ENCODE results near the gene SPATS2. TPM values are rescaled to one million over a fixed set of nuclear protein-coding genes. Genes with fewer than 3 reads are reported as not detected.
"Not testable (repeated sequence)": the region's sequence is repeated elsewhere in the genome, so short reads cannot be mapped to it uniquely, and the experiment has no call there.

SPATS2 gene
- total RNA-seq, 1 donor from 2014 or later = 44.5 TPM

DNA sequence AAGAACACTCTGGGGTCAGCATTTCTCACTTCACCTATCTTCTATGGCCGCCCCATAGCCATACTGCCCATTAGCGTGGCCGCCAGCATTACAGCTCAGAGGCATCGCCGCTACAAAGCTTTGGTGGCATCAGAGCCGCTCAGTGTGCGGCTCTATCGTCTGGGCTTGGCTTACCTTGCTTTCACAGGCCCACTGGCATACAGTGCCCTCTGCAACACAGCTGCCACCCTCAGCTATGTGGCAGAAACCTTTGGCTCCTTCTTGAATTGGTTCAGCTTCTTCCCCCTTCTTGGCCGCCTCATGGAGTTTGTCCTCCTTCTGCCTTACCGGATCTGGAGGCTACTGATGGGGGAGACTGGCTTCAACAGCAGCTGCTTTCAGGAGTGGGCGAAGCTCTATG lies 18.0 kb upstream of the SPATS2 start:
- no peak for DNase-seq (ENCODE audit: low read depth, low spot score)

DNA sequence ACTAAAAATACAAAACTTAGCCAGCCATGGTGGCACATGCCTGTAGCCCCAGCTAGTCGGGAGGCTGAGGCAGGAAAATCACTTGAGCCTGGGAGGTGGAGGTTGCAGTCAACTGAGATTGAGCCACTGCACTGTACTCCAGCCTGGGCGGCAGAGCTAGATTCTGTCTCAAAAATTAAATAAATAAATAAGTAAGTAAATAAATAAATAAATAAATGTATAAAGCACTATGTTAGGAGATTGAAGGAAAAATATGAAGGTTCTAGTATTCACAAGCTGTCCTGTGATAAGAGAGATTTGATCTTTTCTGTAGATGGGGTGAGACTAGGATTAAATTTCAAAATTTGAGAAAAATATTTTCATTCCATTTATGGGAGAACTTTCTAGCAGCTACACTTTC lies 14.9 kb upstream of the SPATS2 start:
- DNase-seq (ENCODE audit: low read depth, low spot score) = no peak

DNA sequence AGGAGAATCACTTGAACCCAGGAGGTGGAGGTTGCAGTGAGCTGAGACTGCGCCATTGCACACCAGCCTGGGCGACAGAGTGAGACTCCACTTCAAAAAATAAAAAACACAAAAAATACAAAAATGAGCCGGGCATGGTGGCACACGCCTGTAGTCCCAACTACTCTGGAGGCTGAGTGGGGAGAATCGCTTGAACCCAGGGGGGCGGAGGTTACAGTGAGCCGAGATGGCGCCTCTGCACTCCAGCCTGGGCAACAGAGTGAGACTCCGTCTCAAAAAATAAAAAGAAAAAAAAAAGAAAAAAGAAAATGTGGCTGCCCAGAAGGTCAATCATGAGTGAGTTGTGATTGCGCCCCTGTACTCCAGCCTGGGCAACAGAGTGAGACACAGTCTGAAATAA lies 11.3 kb upstream of the SPATS2 start:
- no peak for DNase-seq (ENCODE audit: low read depth, low spot score)

DNA sequence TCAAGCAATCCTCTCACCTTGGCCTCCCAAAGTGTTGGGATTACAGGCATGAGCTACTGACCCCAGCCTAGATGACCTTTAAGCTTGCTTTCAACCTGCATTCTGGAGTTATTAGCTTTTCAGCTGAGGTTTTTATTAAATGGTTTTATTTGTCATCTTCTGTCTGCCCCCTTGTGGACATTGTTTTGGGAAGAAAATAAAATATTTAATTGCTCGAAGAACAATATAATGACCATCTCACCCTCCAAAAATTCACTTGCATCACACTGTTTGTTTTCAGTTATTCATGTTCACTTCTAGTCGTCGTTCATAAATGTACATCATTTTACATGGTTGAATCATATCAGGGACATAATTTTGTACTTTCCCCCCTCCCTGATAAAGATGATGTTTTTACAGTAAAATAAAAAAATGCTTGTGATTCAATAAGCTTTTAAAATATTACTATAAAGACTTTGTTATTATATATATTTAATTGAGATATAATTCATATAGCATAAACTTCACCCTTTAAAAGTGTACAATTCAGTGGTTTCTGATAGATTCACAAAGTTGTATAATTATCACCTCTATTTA lies 10.1 kb upstream of the SPATS2 start:
- no peak for DNase-seq (ENCODE audit: low read depth, low spot score)

DNA sequence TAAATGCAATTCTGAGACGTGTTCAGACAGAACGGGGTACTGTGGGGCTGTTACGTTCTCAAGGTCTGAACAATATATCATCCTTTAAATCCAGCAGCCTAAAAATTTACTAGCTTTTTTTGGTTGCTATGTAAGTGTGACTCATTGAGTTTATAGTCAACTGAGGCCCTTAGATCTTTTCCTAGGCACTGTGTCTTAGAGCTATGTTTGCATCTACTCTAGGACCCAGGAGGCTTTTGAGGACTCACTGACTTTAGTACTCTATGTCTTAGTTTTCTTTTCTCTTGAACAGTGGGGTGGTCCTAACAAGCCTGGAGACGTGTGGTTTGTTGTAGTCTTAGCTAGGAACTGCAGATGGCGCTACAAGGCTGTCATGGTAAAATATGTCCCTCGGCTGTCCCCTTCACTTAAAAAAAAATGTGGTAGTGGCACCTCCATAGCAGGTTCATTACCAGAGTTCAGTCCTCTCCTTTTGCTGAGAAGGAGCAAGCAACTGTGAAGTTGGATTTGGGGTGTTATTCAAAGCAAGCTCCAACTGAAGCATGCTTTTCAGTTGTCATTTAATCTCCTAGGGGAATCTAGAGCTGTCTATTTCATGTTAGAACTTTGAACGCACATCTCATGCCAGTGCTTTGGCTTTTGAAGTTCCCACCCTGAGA lies 8.7 kb upstream of the SPATS2 start:
- DNase-seq (ENCODE audit: low read depth, low spot score) = no peak

DNA sequence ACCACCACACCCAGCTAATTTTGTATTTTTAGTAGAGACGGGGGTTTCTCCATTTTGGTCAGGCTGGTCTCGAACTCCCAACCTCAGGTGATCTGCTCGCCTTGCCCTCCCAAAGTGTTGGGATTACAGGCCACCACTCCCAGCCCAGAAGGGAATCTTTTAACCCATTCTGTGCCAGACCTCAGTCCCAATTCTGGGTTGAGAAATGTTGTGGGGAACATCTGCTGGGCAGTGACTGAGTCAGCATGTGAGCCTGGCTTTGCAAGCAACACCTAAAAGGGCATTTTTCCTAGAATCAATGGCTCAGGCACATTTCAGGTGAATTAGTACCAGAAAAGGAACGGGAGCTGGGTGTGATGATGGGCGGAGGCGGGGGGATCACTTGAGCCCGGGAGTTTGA lies 7.6 kb upstream of the SPATS2 start:
- no peak for DNase-seq (ENCODE audit: low read depth, low spot score)

DNA sequence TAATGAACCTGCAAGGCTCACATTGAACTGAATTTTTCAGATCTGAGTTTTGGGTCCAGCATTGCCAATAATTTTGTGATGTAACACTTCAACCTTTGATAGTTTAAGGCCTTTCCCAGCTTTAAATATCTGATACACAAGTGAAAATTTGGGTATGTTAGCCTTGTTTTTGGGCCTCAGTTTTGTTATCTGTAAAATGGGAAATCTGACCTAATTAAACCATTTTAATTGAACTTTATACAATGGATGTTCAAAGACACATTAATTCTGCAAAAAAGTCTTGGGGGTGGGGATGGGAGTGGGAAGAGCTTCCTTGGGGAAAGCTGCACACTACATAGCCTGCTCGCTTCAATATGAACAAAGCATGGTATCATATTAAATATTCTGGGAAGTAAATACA lies 5.2 kb upstream of the SPATS2 start:
- no peak for DNase-seq (ENCODE audit: low read depth, low spot score)

DNA sequence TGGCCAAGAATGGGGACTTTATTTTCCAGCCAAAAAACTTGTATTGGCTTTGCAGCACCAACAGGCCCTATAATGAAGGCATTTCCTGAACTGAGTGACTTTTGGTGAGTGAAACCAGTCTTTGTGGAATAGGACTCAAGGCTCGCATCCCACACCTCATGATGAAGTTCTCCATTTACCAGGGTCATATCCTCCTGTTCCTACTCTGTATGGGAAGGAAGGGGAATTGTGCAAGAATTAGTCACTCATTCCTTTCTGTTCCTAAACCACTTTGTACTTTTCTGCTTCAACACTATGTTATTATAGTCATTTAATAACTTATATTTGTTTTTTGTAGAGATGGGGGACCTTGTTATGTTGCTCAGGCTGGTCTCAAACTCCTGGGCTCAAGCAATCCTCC lies 2.3 kb upstream of the SPATS2 start:
- DNase-seq (ENCODE audit: low read depth, low spot score) = peak; percentile 63

DNA sequence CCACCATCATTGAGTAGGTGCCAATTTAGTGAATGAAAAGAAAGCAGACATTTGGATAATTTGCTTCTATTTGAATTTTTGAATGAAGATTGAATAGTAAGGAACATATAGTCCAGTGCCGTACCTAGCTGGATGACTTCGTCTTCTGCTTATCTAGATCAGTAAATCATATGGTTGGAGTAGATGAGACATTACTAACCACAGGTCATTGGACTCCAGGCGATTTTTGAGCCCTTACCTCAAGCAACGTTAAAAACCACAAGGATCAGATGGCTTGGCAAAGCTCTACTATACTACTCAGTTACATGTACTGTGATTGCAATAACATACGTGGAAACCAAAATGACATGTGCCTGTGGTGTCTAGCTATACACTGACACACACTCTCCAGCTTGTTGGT lies 1.7 kb upstream of the SPATS2 start:
- no peak for DNase-seq (ENCODE audit: low read depth, low spot score)

DNA sequence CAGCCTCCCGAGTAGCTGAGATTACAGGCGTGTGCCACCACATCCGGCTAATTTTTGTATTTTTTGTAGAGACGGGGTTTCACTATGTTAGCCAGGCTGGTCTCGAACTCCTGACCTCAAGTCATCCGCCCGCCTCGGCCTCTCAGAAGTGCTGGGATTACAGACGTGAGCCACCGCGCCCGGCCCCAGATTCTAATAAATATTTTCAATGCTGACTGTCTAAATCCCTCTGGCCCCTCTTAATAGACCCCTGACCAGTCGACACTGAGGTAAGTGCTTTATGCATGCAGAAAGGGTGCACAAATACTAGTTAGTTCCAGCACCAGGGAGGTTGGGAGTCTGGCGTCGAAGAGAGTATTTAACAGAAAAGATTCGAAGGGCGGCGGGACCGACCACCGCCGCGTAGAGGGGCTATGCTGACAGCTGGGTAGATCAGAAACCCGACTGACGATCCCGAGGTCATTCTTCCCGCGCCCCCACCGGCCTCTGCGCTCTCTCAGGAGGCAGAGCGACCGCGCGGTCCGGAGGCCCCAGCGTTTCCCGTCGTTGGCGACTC lies 1.1 kb upstream of the SPATS2 start:
- no peak for DNase-seq (ENCODE audit: low read depth, low spot score)

DNA sequence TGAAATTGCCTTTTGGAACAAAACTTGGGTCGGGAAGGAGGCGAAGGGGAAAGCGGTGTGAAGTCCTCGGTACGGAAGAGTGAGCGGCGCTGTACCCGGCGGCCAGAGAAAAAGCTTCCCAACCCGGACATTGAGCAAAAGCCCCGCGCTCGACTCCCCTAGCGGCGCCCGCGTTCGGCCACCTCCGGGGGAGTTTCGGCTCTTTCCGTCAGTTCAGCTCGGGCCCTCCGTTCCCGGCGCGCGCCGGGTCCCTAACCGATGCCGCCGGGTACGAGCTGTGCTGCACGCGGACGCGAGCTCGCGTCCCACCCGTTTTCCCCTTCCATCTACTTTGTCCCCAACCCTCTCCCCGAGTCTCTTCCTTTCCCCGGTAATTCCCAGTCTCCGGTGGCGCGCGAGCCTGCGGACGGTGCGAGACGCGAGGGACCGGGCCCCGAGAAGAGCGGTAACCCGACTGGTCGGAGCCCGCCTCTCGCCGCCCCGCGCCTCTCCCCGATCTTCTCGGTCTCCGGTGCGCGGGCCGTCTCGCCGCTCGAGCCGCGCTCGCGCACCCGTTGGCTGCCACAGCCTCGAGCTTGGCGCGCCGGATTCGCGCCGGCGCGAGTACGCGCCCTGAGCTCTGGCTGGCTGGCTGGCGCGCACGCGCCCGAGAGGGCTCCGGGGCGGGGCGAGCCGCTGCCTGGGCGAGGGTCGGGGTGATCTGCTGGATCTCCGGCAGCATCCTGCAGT lies 446 bp upstream of the SPATS2 start:
- DNase-seq (ENCODE audit: low read depth, low spot score) = peak; percentile 81

DNA sequence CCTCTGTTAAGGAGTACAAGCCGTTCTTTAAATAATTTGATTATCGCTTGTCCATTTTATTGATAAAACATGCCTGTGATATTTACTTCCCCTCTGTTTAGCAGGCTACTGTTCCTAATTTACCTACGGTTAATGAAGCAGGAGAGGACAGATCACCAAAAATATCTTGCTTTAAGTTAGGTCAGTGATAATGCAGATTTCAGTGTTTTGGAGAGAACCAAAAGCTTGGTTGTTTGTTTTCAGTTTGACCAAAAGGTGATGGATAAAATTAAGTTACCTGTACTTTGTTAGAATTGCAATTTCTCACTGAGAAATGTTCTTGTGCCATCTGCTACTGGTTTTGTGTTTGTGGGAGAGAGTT lies 958 bp downstream of the SPATS2 start:
- DNase-seq (ENCODE audit: low read depth, low spot score) = no peak

DNA sequence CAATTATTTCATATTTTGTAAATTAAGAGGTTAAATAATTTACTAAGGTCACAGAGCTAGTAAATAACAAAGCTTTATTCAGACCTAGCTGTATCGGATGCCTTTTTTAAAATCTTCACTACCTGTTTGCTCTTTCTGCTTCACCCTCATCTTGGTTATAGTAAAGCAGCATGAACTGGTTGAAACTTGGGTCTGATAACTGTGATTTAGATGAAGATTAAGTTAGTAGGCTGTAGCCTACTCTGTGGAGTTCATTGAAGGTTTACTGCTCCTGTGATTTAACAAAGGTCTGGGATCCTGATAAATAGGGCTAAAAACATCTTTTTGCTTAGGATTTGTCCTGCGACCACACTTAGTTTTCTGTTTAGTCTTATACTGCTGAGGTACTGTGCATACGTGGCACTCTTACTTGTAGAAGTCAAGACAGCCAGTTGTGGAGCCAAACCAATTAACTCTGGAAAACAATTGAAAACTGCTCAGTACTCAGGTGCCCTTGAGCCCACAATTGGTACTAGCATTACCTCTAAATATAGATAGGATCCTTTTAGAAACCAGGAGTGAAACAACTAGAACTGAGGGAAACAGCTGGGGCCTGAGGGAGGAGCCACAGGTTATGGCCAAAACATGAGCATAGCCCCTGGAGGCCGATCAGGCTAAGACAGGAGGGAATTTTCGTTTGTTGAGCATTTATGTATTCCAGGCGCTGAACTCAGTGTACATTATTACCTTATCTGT lies 2.3 kb downstream of the SPATS2 start:
- no peak for DNase-seq (ENCODE audit: low read depth, low spot score)

DNA sequence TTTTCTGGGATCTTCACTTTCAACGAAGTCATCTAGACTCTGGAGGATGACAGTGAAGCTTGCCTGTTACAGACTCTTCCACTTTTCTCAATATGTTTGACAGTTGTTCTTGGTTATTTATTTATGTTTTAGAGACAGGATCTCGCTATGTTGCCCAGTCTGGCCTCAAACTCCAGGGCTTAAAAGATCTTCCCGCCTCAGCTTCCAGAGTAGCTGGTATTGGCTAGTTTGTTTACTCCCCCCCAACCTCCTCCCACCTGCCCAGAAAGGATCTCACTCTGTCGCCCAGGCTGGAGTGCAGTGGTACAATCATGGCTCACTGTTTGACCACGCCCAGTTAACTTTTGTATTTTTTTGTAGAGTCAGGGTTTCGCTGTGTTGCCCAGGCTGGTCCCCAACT lies 3.3 kb downstream of the SPATS2 start:
- DNase-seq (ENCODE audit: low read depth, low spot score) = no peak

DNA sequence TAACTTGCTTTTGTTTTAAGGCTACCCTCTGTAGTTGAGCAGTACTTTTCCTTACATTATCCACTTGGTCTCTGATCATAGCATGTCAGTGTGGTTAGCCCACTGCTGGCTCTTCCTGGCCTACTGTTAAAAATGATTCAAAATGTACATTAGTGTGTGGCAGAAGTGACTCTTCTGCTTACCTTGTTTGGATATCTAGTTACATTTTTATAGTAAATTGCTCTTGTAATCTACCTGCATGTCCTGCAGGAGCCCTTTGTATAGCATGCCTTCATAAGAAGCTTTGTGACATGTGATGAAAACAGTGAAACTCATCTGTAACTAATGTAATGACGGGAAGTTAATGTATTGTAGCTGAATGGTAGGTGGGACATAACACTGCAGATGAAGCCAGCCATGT lies 8.1 kb downstream of the SPATS2 start:
- DNase-seq (ENCODE audit: low read depth, low spot score) = no peak

DNA sequence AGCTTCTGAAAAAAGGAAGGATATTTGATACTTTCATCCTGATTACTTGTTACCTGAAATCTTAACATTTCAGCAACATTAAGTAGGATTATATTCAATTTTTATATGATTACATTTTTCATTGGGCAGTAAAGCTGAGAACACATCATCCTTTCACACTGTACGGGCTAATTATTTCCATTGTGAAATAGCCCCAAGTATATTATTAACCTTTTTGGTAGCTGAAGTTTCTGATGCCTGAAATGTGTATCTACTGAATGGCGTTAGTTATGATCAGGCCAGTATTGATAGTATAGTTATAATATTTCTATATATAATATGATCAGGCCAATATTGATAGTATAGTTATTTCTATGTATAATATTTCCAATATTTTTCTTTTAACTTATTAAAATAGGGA lies 10.1 kb downstream of the SPATS2 start:
- no peak for DNase-seq (ENCODE audit: low read depth, low spot score)

DNA sequence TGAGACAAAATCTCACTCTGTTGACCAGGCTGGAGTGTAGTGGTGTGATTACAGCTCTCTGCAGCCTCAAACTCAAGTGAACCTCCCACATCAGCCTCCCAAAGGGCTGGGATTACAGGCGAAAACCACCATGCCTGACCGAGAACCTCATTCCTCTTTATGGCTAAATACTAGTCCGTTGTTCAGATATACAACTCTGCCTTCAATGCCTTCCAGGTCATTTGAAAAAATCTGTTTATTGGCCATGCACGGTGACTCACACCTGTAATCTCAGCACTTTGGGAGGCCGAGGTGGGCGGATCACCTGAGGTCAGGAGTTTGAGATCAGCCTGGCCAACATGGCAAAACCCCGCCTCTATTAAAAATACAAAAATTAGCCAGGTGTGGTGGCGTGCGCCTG lies 12.9 kb downstream of the SPATS2 start:
- not testable (repeated sequence) for DNase-seq (ENCODE audit: low read depth, low spot score)

DNA sequence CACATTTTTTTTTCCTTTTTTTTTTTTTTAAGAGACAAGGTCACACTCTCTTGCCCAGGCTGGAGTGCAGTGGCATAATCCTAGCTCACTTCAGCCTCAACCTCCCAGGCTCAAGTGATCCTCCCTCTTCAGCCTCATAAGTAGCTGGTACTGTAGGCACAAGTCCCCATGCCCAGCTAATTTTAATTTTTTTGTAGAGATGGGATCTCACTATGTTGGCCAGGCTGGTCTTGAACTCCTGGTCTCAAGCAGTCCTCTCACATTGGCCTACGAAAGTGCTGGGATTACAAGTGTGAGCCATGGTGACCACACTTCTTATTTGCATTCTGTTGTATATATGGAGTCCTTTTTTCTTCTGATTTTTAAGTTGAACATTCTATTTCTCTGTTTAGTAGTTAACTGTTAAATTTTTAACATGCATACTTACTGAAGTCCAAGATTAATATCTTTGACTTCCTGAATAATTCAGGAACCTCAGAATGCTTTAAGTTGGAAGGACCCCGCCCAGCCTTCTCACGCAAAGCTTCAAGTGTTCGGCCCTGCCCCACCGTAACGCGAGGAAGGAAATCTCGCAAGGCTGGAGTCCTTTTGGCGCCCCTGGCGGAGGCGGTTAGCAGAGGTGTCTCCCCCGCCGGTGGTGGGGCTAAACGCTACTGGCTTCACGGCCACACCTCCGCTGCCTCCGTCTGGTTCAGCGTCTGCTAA lies 21.6 kb downstream of the SPATS2 start:
- no peak for DNase-seq (ENCODE audit: low read depth, low spot score)

DNA sequence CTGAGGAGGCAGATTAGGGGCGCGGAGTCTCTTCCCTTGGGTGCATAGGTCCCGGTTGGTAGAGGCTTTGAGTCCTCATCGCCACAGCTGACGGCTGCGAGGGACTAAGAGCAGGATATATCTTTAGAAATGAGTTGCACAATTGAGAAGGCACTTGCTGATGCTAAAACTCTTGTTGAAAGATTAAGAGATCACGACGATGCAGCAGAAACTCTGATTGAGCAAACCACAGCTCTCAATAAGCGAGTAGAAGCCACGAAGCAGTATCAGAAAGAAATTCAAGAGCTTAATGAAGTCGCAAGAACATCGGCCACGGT lies 22.1 kb downstream of the SPATS2 start:
- no peak for DNase-seq (ENCODE audit: low read depth, low spot score)

DNA sequence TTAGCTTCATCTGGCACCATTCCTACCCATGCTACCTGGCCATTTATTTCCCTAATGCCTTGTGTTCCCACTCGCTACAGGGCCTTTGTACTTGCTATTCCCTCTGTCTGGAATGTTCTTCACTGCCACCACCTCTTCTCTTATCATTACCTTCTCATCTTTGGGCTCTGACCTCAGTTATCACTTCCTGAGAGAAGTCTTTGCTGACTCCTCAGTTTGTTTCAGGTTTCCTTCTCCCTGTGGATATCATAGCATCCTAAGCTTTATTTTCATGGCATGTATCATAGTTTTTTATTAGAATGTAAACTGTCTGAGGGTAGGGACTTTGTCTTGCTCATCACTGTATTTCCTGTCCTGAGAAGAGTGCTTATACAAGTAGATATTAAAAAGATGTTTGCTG lies 29.7 kb downstream of the SPATS2 start:
- DNase-seq (ENCODE audit: low read depth, low spot score) = no peak

DNA sequence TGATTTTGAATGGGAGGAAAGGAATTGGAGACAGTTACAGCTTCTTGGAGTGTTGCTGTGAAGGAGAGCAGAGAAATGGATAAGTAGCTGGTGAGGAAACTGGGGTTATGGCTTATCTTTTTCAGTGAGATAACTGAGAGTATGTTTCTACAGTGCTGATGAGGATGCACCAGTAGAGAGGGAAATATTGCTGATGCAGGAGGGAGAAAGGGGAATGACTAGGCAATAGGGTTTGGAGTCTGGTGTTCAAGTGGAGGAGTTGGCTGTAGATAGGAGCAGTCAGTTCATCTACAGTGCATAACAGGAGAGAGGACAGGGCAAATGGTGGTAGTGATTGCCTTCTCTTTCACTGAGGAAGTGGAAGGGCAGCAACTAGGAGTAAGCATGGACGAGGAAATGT lies 33.0 kb downstream of the SPATS2 start:
- DNase-seq (ENCODE audit: low read depth, low spot score) = no peak

DNA sequence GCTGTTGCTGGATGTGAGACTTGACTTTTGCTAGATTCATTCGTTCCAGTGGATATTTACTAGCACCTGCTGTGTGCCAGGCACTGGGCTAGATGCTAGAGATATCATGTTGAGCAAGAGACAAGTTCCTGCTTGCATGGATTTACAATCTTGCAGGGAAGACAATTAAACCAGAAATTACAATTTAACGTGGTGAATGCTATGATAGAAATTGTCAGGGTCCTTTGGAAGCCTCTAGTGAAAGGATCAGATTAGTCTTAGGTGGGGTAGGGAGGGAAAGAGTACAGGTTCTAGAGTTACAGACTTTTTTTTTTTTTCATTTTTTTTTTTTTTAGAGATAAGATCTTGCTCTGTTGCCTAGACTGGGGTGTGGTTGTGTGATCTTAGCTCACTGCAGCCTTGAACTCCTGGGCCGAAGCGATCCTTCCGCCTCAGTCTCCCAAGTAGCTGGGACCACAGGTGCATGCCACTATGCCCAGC lies 36.7 kb downstream of the SPATS2 start:
- DNase-seq (ENCODE audit: low read depth, low spot score) = no peak
